CD4-positive, alpha-beta T cell (primary cell): ENCODE data around the gene MAP1LC3A. TPM values are rescaled to one million over a fixed set of nuclear protein-coding genes. Genes with fewer than 3 reads are reported as not detected.

Experiments
- ATAC-seq: fragments of 200-7000 bp; cut with Tn5 transposase; one replicate; pipeline ENCODE4 v1.10.0; 2022; ENCODE audit warnings: mild to moderate bottlenecking; ENCODE audit not compliant: poor library complexity
- CTCF ChIA-PET: fragments of 350-600 bp; sonication (Branson Sonifier 250); formaldehyde crosslinking; loops from one replicate; lab custom pipeline; 2021; ENCODE audit warnings: antibody characterized with exemption, inconsistent platforms; lab: Charles Lee
- POLR2A ChIA-PET: fragments of 350-600 bp; sonication (Branson Sonifier 250); formaldehyde crosslinking; loops from one replicate; lab custom pipeline; 2021; ENCODE audit warnings: antibody characterized with exemption, inconsistent platforms; lab: Charles Lee
- DNase-seq, 14 experiments: peaks; one replicate each; pipeline ENCODE4 v3.0.0-alpha.2; 2013 to 2020; ENCODE audit warnings: mixed read lengths in 2 of 14
- H3K27ac ChIP-seq, 2 donors: one replicate each; pipeline versions ENCODE4 v1.5.1 to v1.7.0; 2013; ENCODE audit warnings: low read length in 2 of 2, low read depth in 1 of 2, mild to moderate bottlenecking in 1 of 2
- H3K27me3 ChIP-seq, 2 experiments: 1 replicate in 1 of 2; 2 replicates in 1 of 2; pipeline versions ENCODE4 v1.6.1 to v1.7.0; 2013; ENCODE audit warnings: low read length in 2 of 2, control low read depth in 1 of 2, mild to moderate bottlenecking in 1 of 2, moderate library complexity in 1 of 2; ENCODE audit not compliant: insufficient read depth in 2 of 2, control insufficient read depth in 1 of 2
- H3K36me3 ChIP-seq: one replicate; pipeline ENCODE4 v1.6.1; 2013; ENCODE audit warnings: low read length, control low read depth; ENCODE audit not compliant: insufficient read depth
- H3K4me1 ChIP-seq: one replicate; pipeline ENCODE4 v1.6.1; 2013; ENCODE audit warnings: low read length, control low read depth; ENCODE audit not compliant: insufficient read depth
- H3K4me3 ChIP-seq: one replicate; pipeline ENCODE4 v1.5.1; 2013; ENCODE audit warnings: mild to moderate bottlenecking, low read length, moderate library complexity
- H3K9me3 ChIP-seq, 2 experiments: 1 replicate in 1 of 2; 2 replicates in 1 of 2; pipeline versions ENCODE4 v1.6.1 to v1.7.0; 2013; ENCODE audit warnings: low read length in 2 of 2, mild to moderate bottlenecking in 2 of 2, control low read depth in 1 of 2, moderate library complexity in 1 of 2; ENCODE audit not compliant: control insufficient read depth in 1 of 2, insufficient read depth in 1 of 2
- H3K27ac Mint-ChIP-seq: one replicate; pipeline ENCODE4 v1.8.0; 2020; ENCODE audit warnings: mixed read lengths
- H3K27me3 Mint-ChIP-seq: one replicate; pipeline ENCODE4 v1.8.0; 2021; ENCODE audit warnings: mixed read lengths
- H3K36me3 Mint-ChIP-seq: one replicate; pipeline ENCODE4 v1.8.0; 2021; ENCODE audit warnings: low read depth, mixed read lengths
- H3K4me1 Mint-ChIP-seq: one replicate; pipeline ENCODE4 v1.8.0; 2021; ENCODE audit warnings: low read depth, mixed read lengths
- H3K4me3 Mint-ChIP-seq: one replicate; pipeline ENCODE4 v1.8.0; 2020; ENCODE audit warnings: mild to moderate bottlenecking, mixed read lengths
- H3K9me3 Mint-ChIP-seq: one replicate; pipeline ENCODE4 v1.8.0; 2020; ENCODE audit warnings: mixed read lengths
- CTCF ChIP-seq: fragments of 200-600 bp; IDR thresholded peaks from one replicate; pipeline ENCODE4 v1.8.0; 2022; ENCODE audit warnings: antibody characterized with exemption, mild to moderate bottlenecking
- intact Hi-C, 2 experiments: fragments of 100-400 bp; cut with DNase I in 1 of 2; cut with micrococcal nuclease in 1 of 2; formaldehyde crosslinking; loops; one replicate each; pipeline versions ENCODE4 v1.15.1 to v1.9.0; 2023 to 2025; cut with DNase I, micrococcal nuclease
- total RNA-seq, 174 experiments: library from RNA in 2 of 174; stranded (reverse) in 2 of 174; gene quantifications; one replicate each; pipeline ENCODE4 v1.2.3 and lab custom pipeline; 2021 to 2026

The MAP1LC3A gene
- total RNA-seq, 2 experiments from 2014 or later = 17.5 to 17.7 TPM

GRCh38 chr20:34571753-34572152 lies 13.2 kb downstream of the MAP1LC3A start:
- no peak for ATAC-seq
- Histone ChIP-seq H3K4me3 (no peak overlapping the region), H3K36me3 (peaks cover 38% of the 10 kb centered on the region), H3K9me3 (no peaks in the 10 kb centered on the region), H3K27me3 (no peaks in the 10 kb centered on the region), H3K27ac (no peak overlapping the region), H3K4me1 (peaks cover 2% of the 10 kb centered on the region)
- Mint-ChIP-seq H3K36me3 (peaks cover 60% of the 10 kb centered on the region), H3K27ac (peak overlapping the region; percentile 45), H3K4me1 (no peaks in the 10 kb centered on the region), H3K4me3 (no peak overlapping the region), H3K9me3 (no peaks in the 10 kb centered on the region), H3K27me3 (no peaks in the 10 kb centered on the region)
- DNase-seq = no peak
- intact Hi-C loops = no loop called here
- TF ChIP-seq CTCF = no peak
- CTCF ChIA-PET = no interaction called here
- POLR2A ChIA-PET = no interaction called here

GRCh38 chr20:34573541-34574300 lies 15.2 kb downstream of the MAP1LC3A start:
- no peaks in the 10 kb centered on the region for H3K27me3 Mint-ChIP-seq
- intact Hi-C loops = no loop called here
- Histone ChIP-seq H3K27me3 (no peaks in the 10 kb centered on the region), H3K27ac (no peak overlapping the region), H3K4me1 (peaks cover 2% of the 10 kb centered on the region), H3K36me3 (peaks cover 30% of the 10 kb centered on the region), H3K9me3 (no peaks in the 10 kb centered on the region), H3K4me3 (no peak overlapping the region)
- POLR2A ChIA-PET = interaction anchor here (0.6 to 0.8 kb wide), 2 partner anchors 130 to 230 kb away, joined by 3 to 4 read pairs; partner anchors contain the start of gene TP53INP2
- no peak for DNase-seq
- TF ChIP-seq CTCF = no peak
- H3K4me1 Mint-ChIP-seq = peaks cover 4% of the 10 kb centered on the region
- no peak overlapping the region for H3K27ac Mint-ChIP-seq
- CTCF ChIA-PET = no interaction called here
- no peak for ATAC-seq
- H3K9me3 Mint-ChIP-seq = no peaks in the 10 kb centered on the region
- H3K36me3 Mint-ChIP-seq = peaks cover 55% of the 10 kb centered on the region
- no peak overlapping the region for H3K4me3 Mint-ChIP-seq

GRCh38 chr20:34574426-34574825 lies 15.9 kb downstream of the MAP1LC3A start:
- H3K9me3 Mint-ChIP-seq = no peaks in the 10 kb centered on the region
- no peaks in the 10 kb centered on the region for H3K27me3 Mint-ChIP-seq
- no peak overlapping the region for H3K27ac ChIP-seq
- no peak overlapping the region for H3K4me3 ChIP-seq
- no peak overlapping the region for H3K27ac Mint-ChIP-seq
- H3K4me3 Mint-ChIP-seq = no peak overlapping the region
- DNase-seq (no peak), ATAC-seq (no peak)
- TF ChIP-seq CTCF = no peak
- intact Hi-C loops = no loop called here
- POLR2A ChIA-PET = no interaction called here
- no peaks in the 10 kb centered on the region for H3K9me3 ChIP-seq
- peaks cover 57% of the 10 kb centered on the region for H3K36me3 Mint-ChIP-seq
- H3K36me3 ChIP-seq = peaks cover 28% of the 10 kb centered on the region
- peaks cover 2% of the 10 kb centered on the region for H3K4me1 ChIP-seq
- H3K4me1 Mint-ChIP-seq = peaks cover 5% of the 10 kb centered on the region
- H3K27me3 ChIP-seq = no peaks in the 10 kb centered on the region
- CTCF ChIA-PET = no interaction called here
